Body of pancreas (tissue), 4 donors: Measurements from ENCODE around the gene ATP2B2.

Experiments used
- POLR2A ChIP-seq, 3 donors: fragments of 450-650 bp; IDR thresholded peaks; one replicate each; pipeline ENCODE4 v1.6.1; 2016; ENCODE audit warnings: antibody characterized with exemption in 3 of 3, mild to moderate bottlenecking in 2 of 3
- TF ChIP-seq, protein P1 (sequence below), 7 experiments: fragments of 450-650 bp in 4 of 7; fragments of 200-600 bp in 3 of 7; sonication (generic) in 3 of 7; IDR thresholded peaks; one replicate each; pipeline ENCODE4 v1.5.1; 2016 to 2019; ENCODE audit warnings: antibody characterized with exemption in 7 of 7

DNA sequence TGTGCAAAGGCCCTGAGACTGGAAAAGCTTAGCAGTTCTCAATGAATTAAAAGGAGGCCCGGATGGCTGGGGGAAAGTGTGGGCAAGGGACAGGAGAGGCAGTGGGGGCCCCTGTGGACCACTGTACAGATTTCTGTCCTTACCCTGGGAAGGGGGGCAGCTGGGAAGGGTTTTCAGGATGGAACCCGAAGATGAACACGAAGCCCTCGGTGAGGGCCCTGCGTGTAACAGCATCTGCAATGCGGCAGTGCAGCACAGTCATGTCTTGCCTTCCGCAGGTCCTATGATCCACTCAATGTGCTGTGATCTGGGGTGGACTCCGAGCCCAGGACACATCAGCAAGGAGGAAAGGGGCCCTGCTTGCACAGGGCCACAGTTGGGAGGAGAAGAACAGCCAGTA is 7.9 kb upstream of the ATP2B2 start:
- TF ChIP-seq, protein P1, sequence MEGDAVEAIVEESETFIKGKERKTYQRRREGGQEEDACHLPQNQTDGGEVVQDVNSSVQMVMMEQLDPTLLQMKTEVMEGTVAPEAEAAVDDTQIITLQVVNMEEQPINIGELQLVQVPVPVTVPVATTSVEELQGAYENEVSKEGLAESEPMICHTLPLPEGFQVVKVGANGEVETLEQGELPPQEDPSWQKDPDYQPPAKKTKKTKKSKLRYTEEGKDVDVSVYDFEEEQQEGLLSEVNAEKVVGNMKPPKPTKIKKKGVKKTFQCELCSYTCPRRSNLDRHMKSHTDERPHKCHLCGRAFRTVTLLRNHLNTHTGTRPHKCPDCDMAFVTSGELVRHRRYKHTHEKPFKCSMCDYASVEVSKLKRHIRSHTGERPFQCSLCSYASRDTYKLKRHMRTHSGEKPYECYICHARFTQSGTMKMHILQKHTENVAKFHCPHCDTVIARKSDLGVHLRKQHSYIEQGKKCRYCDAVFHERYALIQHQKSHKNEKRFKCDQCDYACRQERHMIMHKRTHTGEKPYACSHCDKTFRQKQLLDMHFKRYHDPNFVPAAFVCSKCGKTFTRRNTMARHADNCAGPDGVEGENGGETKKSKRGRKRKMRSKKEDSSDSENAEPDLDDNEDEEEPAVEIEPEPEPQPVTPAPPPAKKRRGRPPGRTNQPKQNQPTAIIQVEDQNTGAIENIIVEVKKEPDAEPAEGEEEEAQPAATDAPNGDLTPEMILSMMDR (IDR thresholded peaks at IDR 0.05): no peak
- TF ChIP-seq POLR2A (IDR thresholded peaks at IDR 0.05): no peak
